ENCODE data around the gene PRSS36. TPM values are rescaled to one million over a fixed set of nuclear protein-coding genes. Genes with fewer than 3 reads are reported as not detected.

PRSS36 gene
- total and polyA plus RNA-seq, 4 donors = 1.4 to 10.5 (median 6.6) TPM

DNA sequence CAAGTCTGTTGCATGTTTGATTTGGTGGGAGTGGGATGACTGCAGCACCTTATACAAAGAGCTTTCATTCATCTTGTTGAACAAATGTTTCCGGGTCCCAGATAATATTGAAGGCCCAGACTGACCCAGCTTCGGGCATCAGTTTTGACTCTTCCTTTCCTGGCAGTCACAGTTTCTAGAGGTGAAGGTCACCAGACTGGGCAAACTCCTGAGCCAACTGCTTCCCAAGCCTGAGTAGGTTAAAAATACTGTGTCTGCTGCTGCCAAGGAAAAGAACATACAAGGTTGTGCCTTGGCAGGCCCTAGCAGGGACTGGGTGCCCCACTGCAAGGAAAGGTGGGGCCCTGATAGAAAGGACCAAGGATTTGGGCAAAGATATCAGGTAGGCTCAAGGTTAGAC lies 37.2 kb downstream of the PRSS36 start:
- H3K4me3 ChIP-seq (ENCODE audit: low read depth, low read length) = no peak overlapping the region
- WGBS (ENCODE audit: insufficient coverage) = 82% methylated on average over 2 of the region's 2 CpGs

DNA sequence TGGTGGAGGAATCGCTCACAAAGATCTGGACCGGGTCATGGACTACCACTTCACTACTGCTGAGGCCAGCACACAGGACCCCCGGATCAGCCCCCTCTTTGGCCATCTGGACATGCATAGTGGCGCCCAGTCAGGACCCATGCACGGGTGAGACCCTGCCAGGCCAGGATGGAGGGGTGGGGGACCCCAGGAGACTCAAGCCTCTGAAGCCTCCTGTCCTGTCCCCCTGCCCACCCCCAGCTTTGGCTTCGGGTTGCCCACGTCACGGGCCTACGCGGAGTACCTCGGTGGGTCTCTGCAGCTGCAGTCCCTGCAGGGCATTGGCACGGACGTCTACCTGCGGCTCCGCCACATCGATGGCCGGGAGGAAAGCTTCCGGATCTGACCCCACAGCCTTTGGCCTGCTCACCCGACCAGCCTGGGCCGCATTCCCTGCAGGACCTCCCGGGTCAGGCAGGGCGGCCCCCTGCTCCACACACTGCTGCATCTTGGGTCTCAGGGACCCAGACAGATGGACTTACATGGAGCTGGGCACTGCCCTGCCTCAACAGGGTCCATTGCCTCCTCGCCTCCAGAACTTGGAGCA lies 37.9 kb downstream of the PRSS36 start:
- H3K4me3 ChIP-seq (ENCODE audit: low read depth, low read length) = no peak overlapping the region
- H3K4me1 ChIP-seq (ENCODE audit: control insufficient read depth, insufficient read depth, low read length) = peaks cover 26% of the 10 kb centered on the region
- H3K36me3 ChIP-seq (ENCODE audit: control insufficient read depth, insufficient read depth, low read length) = peaks cover 47% of the 10 kb centered on the region
- no peak for DNase-seq (ENCODE audit: low read depth in 4 of 6, low spot score in 6 of 6)
- H3K9me3 ChIP-seq (ENCODE audit: control insufficient read depth, insufficient read depth, low read length) = no peaks in the 10 kb centered on the region
- H3K27ac ChIP-seq (ENCODE audit: low read depth, low read length) = no peak overlapping the region
- no peaks in the 10 kb centered on the region for H3K27me3 ChIP-seq (ENCODE audit: control insufficient read depth, insufficient read depth, low read length)
- WGBS (ENCODE audit: insufficient coverage) = 94% methylated on average over 19 of the region's 23 CpGs

More for the DNA sequence above, 37.2 kb downstream of the PRSS36 start:
- Histone ChIP-seq H3K27me3 (ENCODE audit: control insufficient read depth, insufficient read depth, low read length) (no peaks in the 10 kb centered on the region), H3K4me1 (ENCODE audit: control insufficient read depth, insufficient read depth, low read length) (peaks cover 27% of the 10 kb centered on the region), H3K36me3 (ENCODE audit: control insufficient read depth, insufficient read depth, low read length) (peaks cover 47% of the 10 kb centered on the region), H3K27ac (ENCODE audit: low read depth, low read length) (no peak overlapping the region), H3K9me3 (ENCODE audit: control insufficient read depth, insufficient read depth, low read length) (no peaks in the 10 kb centered on the region)
- no peak for DNase-seq (ENCODE audit: low read depth in 4 of 6, low spot score in 6 of 6)

DNA sequence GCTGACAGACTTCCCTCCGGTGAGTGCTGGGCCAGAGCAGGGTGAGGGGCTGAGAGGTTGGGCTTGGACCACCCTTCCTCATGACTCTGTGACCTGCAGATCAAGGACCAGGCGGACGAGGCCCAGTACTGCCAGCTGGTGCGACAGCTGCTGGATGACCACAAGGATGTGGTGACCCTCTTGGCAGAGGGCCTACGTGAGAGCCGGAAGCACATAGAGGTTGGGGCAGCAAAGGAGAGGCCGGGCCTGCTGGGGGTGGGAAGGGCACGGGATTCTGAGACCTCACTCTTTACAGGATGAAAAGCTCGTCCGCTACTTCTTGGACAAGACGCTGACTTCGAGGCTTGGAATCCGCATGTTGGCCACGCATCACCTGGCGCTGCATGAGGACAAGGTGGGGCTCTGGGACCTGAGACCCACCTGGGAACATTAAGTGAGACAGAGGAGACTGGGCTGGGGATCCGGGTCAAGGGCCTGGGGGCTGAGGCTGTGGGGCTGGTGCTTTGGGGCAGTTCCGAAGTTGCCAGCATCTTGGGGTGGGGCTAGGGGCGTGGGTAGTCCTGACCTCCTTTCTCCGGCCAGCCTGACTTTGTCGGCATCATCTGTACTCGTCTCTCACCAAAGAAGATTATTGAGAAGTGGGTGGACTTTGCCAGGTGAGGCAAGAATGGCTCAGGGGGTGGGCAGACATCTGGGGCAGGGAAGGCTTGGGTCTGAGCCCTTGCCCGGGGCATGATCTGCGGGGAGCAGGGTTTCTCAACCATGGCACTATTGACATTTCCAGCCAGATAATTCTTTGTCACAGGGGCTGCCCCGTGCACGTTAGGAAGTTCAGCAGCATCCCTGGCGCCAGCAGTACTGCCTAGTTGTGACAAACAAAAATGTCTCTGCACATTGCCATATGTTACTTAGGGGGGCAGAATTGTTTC lies 39.5 kb downstream of the PRSS36 start:
- Histone ChIP-seq H3K27me3 (ENCODE audit: control insufficient read depth, insufficient read depth, low read length) (no peaks in the 10 kb centered on the region), H3K9me3 (ENCODE audit: control insufficient read depth, insufficient read depth, low read length) (no peaks in the 10 kb centered on the region), H3K27ac (ENCODE audit: low read depth, low read length) (no peak overlapping the region), H3K4me1 (ENCODE audit: control insufficient read depth, insufficient read depth, low read length) (peaks cover 25% of the 10 kb centered on the region), H3K36me3 (ENCODE audit: control insufficient read depth, insufficient read depth, low read length) (peaks cover 47% of the 10 kb centered on the region), H3K4me3 (ENCODE audit: low read depth, low read length) (no peak overlapping the region)
- DNase-seq (ENCODE audit: low read depth in 4 of 6, low spot score in 6 of 6) = no peak
- 92% methylated on average over 24 of the region's 26 CpGs for WGBS (ENCODE audit: insufficient coverage)

GRCh38 chr16:31109622-31110021 lies 40.2 kb downstream of the PRSS36 start:
- peaks cover 25% of the 10 kb centered on the region for H3K4me1 ChIP-seq (ENCODE audit: control insufficient read depth, insufficient read depth, low read length)
- H3K27me3 ChIP-seq (ENCODE audit: control insufficient read depth, insufficient read depth, low read length) = no peaks in the 10 kb centered on the region
- DNase-seq (ENCODE audit: low read depth in 4 of 6, low spot score in 6 of 6) = no peak
- peaks cover 47% of the 10 kb centered on the region for H3K36me3 ChIP-seq (ENCODE audit: control insufficient read depth, insufficient read depth, low read length)
- H3K27ac ChIP-seq (ENCODE audit: low read depth, low read length) = no peak overlapping the region
- H3K4me3 ChIP-seq (ENCODE audit: low read depth, low read length) = no peak overlapping the region
- H3K9me3 ChIP-seq (ENCODE audit: control insufficient read depth, insufficient read depth, low read length) = no peaks in the 10 kb centered on the region
- WGBS (ENCODE audit: insufficient coverage) = 94% methylated on average over 7 of the region's 12 CpGs

DNA sequence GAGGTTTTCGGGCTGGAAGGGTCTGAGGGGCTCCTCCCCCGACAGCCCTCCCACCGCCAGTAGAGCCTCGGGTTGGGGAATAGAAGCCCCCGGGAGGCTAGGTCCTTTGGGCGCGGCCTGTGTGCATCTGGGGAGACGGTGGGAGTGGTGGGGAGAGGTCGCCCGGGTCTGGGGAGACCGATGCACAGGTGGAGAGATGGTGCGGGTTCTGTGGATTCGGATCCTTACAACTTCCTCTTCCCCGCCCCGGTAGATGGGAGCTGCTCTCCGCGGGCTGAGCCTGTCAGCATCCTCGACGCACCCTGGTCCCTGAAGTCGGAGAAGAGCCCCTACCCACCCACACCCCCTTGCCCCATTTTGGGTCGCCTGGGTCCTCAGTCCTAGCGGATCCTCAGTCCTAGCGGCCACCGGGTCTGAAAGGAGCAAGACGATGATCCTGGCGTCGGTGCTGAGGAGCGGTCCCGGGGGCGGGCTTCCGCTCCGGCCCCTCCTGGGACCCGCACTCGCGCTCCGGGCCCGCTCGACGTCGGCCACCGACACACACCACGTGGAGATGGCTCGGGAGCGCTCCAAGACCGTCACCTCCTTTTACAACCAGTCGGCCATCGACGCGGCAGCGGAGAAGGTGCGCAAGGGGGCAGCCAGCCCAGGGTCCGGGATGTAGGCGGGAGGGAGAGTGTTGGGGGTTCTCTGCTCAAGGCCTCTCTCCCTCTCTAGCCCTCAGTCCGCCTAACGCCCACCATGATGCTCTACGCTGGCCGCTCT lies 40.9 kb downstream of the PRSS36 start:
- DNase-seq (ENCODE audit: low read depth in 4 of 6, low spot score in 6 of 6) = peak in 1 of 6 donors; percentile 6
- Histone ChIP-seq H3K9me3 (ENCODE audit: control insufficient read depth, insufficient read depth, low read length) (no peaks in the 10 kb centered on the region), H3K27ac (ENCODE audit: low read depth, low read length) (no peak overlapping the region), H3K27me3 (ENCODE audit: control insufficient read depth, insufficient read depth, low read length) (no peaks in the 10 kb centered on the region), H3K4me1 (ENCODE audit: control insufficient read depth, insufficient read depth, low read length) (peaks cover 25% of the 10 kb centered on the region), H3K4me3 (ENCODE audit: low read depth, low read length) (peak overlapping the region; percentile 66), H3K36me3 (ENCODE audit: control insufficient read depth, insufficient read depth, low read length) (peaks cover 47% of the 10 kb centered on the region)
- 29% methylated on average over 38 of the region's 57 CpGs for WGBS (ENCODE audit: insufficient coverage)

DNA sequence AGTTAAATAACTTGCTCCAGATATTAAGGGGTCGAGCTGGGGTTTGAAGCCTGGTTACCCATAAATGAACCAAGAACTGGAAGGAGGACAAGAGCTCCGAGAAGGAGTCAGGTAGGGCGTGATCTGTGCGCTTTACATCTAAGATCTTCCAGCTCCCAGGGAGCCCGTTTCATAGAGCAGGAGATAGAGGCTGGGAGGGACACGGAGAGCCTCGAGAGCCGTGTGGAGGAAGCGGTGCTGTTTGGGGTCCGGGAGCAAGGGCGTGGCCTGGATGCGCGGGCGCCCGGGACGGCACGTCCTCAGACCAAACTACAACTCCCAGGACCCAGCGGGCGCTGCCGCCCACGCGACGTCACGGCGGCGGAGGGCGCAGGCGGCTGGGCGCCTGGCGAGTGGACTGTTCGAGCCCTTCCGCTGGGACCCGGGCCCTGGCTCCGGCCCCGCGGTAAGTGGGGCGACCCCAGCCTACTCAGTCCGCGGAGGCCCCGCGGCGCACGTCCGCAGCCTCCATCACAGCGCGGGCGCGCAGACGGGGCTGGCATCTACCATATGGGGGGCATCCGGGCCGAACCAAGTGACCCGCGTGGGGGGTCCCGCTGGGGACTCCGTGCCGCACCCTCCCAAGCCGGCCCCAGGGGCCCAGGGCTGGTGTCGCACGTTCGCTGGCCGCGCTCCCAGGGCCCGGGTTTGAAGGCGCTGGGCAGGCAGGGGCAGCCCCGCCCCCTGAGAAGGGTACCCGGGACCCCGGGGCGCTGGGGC lies 41.7 kb downstream of the PRSS36 start, which contains the start of gene BCKDK:
Gene BCKDK, plus strand, starts transcription at position 352 of the 759 bp plus-strand sequence. CDS start 838 bp downstream, outside the sequence.
- WGBS (ENCODE audit: insufficient coverage) = 5% methylated on average over 68 of the region's 68 CpGs
- Histone ChIP-seq H3K36me3 (ENCODE audit: control insufficient read depth, insufficient read depth, low read length) (peaks cover 42% of the 10 kb centered on the region), H3K27ac (ENCODE audit: low read depth, low read length) (no peak within 1 kb of the TSS), H3K4me1 (ENCODE audit: control insufficient read depth, insufficient read depth, low read length) (peaks cover 25% of the 10 kb centered on the region), H3K4me3 (ENCODE audit: low read depth, low read length) (peak within 1 kb of the TSS; percentile 66), H3K27me3 (ENCODE audit: control insufficient read depth, insufficient read depth, low read length) (no peaks in the 10 kb centered on the region), H3K9me3 (ENCODE audit: control insufficient read depth, insufficient read depth, low read length) (no peaks in the 10 kb centered on the region)
- DNase-seq (ENCODE audit: low read depth in 4 of 6, low spot score in 6 of 6) = peak in 2 of 6 donors; percentile 89 to 90

GRCh38 chr16:31107465-31107867 lies 42.4 kb downstream of the PRSS36 start:
- H3K27ac ChIP-seq (ENCODE audit: low read depth, low read length) = no peak overlapping the region
- peaks cover 25% of the 10 kb centered on the region for H3K4me1 ChIP-seq (ENCODE audit: control insufficient read depth, insufficient read depth, low read length)
- H3K4me3 ChIP-seq (ENCODE audit: low read depth, low read length) = no peak overlapping the region
- DNase-seq (ENCODE audit: low read depth in 4 of 6, low spot score in 6 of 6) = no peak
- peaks cover 35% of the 10 kb centered on the region for H3K36me3 ChIP-seq (ENCODE audit: control insufficient read depth, insufficient read depth, low read length)
- H3K9me3 ChIP-seq (ENCODE audit: control insufficient read depth, insufficient read depth, low read length) = no peaks in the 10 kb centered on the region
- WGBS (ENCODE audit: insufficient coverage) = 73% methylated on average over 5 of the region's 6 CpGs
- H3K27me3 ChIP-seq (ENCODE audit: control insufficient read depth, insufficient read depth, low read length) = no peaks in the 10 kb centered on the region

DNA sequence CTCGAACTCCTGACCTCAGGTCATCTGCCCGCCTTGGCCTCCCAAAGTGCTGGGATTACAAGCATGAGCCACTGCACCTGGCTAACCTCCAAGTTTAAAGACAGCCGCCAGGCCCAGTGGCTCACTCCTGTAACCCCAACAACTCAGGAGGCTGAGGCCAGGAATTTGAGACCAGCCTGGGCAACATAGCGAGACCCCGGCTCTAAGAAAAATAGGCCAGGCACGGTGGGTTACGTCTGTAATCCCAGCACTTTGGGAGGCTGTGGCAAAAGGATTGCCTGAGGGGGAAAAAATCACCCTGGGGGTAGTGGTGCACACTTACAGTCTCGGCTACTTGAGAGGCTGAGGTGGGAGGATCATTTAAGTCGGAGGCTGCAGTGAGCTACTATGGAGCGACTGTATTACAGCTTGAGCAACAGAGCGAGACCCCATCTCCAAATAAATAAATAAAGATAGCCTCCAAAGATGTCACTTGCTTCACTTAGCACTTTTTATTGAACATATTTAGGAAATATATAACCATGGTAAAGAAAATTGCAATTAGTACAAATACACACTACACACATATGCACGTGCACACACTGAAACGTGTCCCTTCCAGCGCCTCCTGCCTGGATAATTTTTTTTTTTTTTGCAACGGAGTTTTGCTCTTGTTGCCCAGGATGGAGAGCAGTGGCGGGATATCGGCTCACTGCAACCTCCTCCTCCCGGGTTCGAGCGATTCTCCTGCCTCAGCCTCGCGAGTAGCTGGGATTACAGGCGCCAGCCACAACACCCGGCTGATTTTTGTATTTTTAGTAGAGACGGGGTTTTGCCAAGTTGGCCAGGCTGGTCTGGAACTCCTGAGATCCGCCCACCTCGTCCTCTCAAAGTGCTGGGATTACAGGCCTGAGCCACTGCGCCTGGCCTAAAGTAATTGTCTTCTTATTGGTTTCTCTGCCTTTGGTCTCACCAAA lies 43.1 kb downstream of the PRSS36 start:
- peaks cover 28% of the 10 kb centered on the region for H3K36me3 ChIP-seq (ENCODE audit: control insufficient read depth, insufficient read depth, low read length)
- DNase-seq (ENCODE audit: low read depth in 4 of 6, low spot score in 6 of 6) = no peak
- H3K4me3 ChIP-seq (ENCODE audit: low read depth, low read length) = no peak overlapping the region
- H3K9me3 ChIP-seq (ENCODE audit: control insufficient read depth, insufficient read depth, low read length) = no peaks in the 10 kb centered on the region
- H3K27ac ChIP-seq (ENCODE audit: low read depth, low read length) = no peak overlapping the region
- H3K4me1 ChIP-seq (ENCODE audit: control insufficient read depth, insufficient read depth, low read length) = peaks cover 25% of the 10 kb centered on the region
- H3K27me3 ChIP-seq (ENCODE audit: control insufficient read depth, insufficient read depth, low read length) = no peaks in the 10 kb centered on the region
- 83% methylated on average over 20 of the region's 28 CpGs for WGBS (ENCODE audit: insufficient coverage)

All from spinal cord (tissue), 10 donors.